Kidney glomerular epithelial cell (primary cell): ENCODE measurements around the gene TGIF2.
A peak's percentile ranks its signal among the peaks of the same experiment; 100 is the strongest.

Source experiments
- DNase-seq: peaks from one replicate; lab custom pipeline; 2025; lab: John Stamatoyannopoulos, UW

The TGIF2 gene

GRCh38 chr20:36573103-36573797, at the start of gene TGIF2:
Gene TGIF2 (plus strand): TSS chr20:36573597. CDS start chr20:36578775, 5,178 bp downstream.
- peak; percentile 84 for DNase-seq

- no peak for DNase-seq
Measured at GRCh38 chr20:36525620-36526365, 47.6 kb upstream of the TGIF2 start.

- no peak for DNase-seq
Measured at GRCh38 chr20:36526521-36527011, 46.8 kb upstream of the TGIF2 start.

- DNase-seq, result no peak
Measured at GRCh38 chr20:36527331-36528125, 45.9 kb upstream of the TGIF2 start.

- no peak for DNase-seq
Measured at GRCh38 chr20:36528176-36528874, 45.1 kb upstream of the TGIF2 start.

- no peak for DNase-seq
Measured at GRCh38 chr20:36528875-36529417, 44.5 kb upstream of the TGIF2 start.

GRCh38 chr20:36532388-36532787, 41.0 kb upstream of the TGIF2 start:
- no peak for DNase-seq

- DNase-seq, result no peak
Measured at GRCh38 chr20:36532822-36533221, 40.6 kb upstream of the TGIF2 start.

- DNase-seq, result no peak
Measured at GRCh38 chr20:36538026-36538722, 35.2 kb upstream of the TGIF2 start.

- peak; percentile 54 for DNase-seq
Measured at GRCh38 chr20:36540551-36541211, 32.7 kb upstream of the TGIF2 start.

GRCh38 chr20:36541227-36541767, 32.1 kb upstream of the TGIF2 start, which contains the start of gene MYL9:
Gene MYL9 (plus strand): TSS chr20:36541519. CDS start chr20:36544885, 3,366 bp downstream.
- DNase-seq, result peak; percentile 64

- DNase-seq, result peak; percentile 41
Measured at GRCh38 chr20:36541768-36542488, 31.5 kb upstream of the TGIF2 start.

GRCh38 chr20:36542516-36543183, 30.7 kb upstream of the TGIF2 start:
- no peak for DNase-seq

GRCh38 chr20:36543184-36544133, 29.9 kb upstream of the TGIF2 start:
- no peak for DNase-seq

- DNase-seq, result peak; percentile 43
Measured at GRCh38 chr20:36544134-36545018, 29.0 kb upstream of the TGIF2 start.

GRCh38 chr20:36546111-36546736, 27.2 kb upstream of the TGIF2 start:
- no peak for DNase-seq
